Liver (tissue), 9 donors: ENCODE data around the gene TTC28. TPM values are rescaled to one million over a fixed set of nuclear protein-coding genes. Genes with fewer than 3 reads are reported as not detected.

Experiments used
- DNase-seq: peaks from one replicate; pipeline ENCODE4 v3.0.0-alpha.2; 2017; ENCODE audit warnings: low spot score
- H3K27ac ChIP-seq, 2 donors: one replicate each; pipeline ENCODE4 v1.7.0; 2013; ENCODE audit warnings: inconsistent platforms in 2 of 2, low read length in 2 of 2, control low read depth in 1 of 2, low read depth in 1 of 2, mild to moderate bottlenecking in 1 of 2
- H3K27me3 ChIP-seq, 4 donors: one replicate each; pipeline versions ENCODE4 v1.6.1 to v1.7.0; 2013; ENCODE audit warnings: low read length in 3 of 4, inconsistent platforms in 1 of 4, mild to moderate bottlenecking in 1 of 4, moderate library complexity in 1 of 4; ENCODE audit not compliant: control insufficient read depth in 4 of 4, insufficient read depth in 4 of 4
- H3K36me3 ChIP-seq, 4 donors: one replicate each; pipeline versions ENCODE4 v1.6.1 to v1.7.0; 2013; ENCODE audit warnings: low read length in 3 of 4, mild to moderate bottlenecking in 3 of 4, low read depth in 1 of 4, moderate library complexity in 1 of 4; ENCODE audit not compliant: control insufficient read depth in 4 of 4, insufficient read depth in 3 of 4
- H3K4me1 ChIP-seq, 4 donors: one replicate each; pipeline versions ENCODE4 v1.6.1 to v1.7.0; 2013; ENCODE audit warnings: low read length in 3 of 4, mild to moderate bottlenecking in 3 of 4, moderate library complexity in 1 of 4; ENCODE audit not compliant: control insufficient read depth in 4 of 4, insufficient read depth in 4 of 4
- H3K4me3 ChIP-seq, 3 donors: one replicate each; pipeline versions ENCODE4 v1.6.1 to v1.7.0; 2013; ENCODE audit warnings: low read length in 3 of 3, control low read depth in 1 of 3, low read depth in 1 of 3, mild to moderate bottlenecking in 1 of 3
- H3K9ac ChIP-seq, 2 donors: one replicate each; pipeline ENCODE4 v1.7.0; 2013; ENCODE audit warnings: low read length in 2 of 2, mild to moderate bottlenecking in 2 of 2, moderate library complexity in 2 of 2, control low read depth in 1 of 2, low read depth in 1 of 2
- H3K9me3 ChIP-seq, 4 donors: one replicate each; pipeline versions ENCODE4 v1.6.1 to v1.7.0; 2013; ENCODE audit warnings: low read length in 3 of 4; ENCODE audit not compliant: control insufficient read depth in 4 of 4
- EGR1 ChIP-seq, 2 donors: IDR thresholded peaks; 2 replicates each; pipeline ENCODE4 v1.6.1; 2016 to 2018; ENCODE audit warnings: antibody characterized with exemption in 2 of 2, low read depth in 2 of 2
- FOXA1 ChIP-seq: IDR thresholded peaks from 2 replicates; pipeline ENCODE4 v1.6.1; 2016; ENCODE audit warnings: antibody characterized with exemption
- FOXA2 ChIP-seq: IDR thresholded peaks from 2 replicates; pipeline ENCODE4 v1.6.1; 2016; ENCODE audit warnings: antibody characterized with exemption
- GABPA ChIP-seq, 2 donors: IDR thresholded peaks in 1 of 2; conservative IDR thresholded peaks in 1 of 2; 2 replicates each; pipeline ENCODE4 v1.6.1; 2016; ENCODE audit warnings: antibody characterized with exemption in 2 of 2, mild to moderate bottlenecking in 1 of 2, moderate library complexity in 1 of 2
- HNF4A ChIP-seq, 2 donors: conservative IDR thresholded peaks; 2 replicates each; pipeline ENCODE4 v1.6.1; 2016; ENCODE audit warnings: antibody characterized with exemption in 2 of 2, mild to moderate bottlenecking in 2 of 2
- HNF4G ChIP-seq: IDR thresholded peaks from 2 replicates; pipeline ENCODE4 v1.6.1; 2016; ENCODE audit warnings: antibody characterized with exemption
- JUND ChIP-seq, 2 donors: IDR thresholded peaks; 2 replicates each; pipeline ENCODE4 v1.6.1; 2016; ENCODE audit warnings: antibody characterized with exemption in 2 of 2
- NR2F2 ChIP-seq: IDR thresholded peaks from 2 replicates; pipeline ENCODE4 v1.6.1; 2016; ENCODE audit warnings: antibody characterized with exemption
- RAD21 ChIP-seq, 2 donors: IDR thresholded peaks; 2 replicates each; pipeline ENCODE4 v1.6.1; 2016; ENCODE audit warnings: antibody characterized with exemption in 2 of 2, mild to moderate bottlenecking in 2 of 2
- RXRA ChIP-seq, 2 donors: IDR thresholded peaks; 2 replicates each; pipeline ENCODE4 v1.6.1; 2017 to 2018; ENCODE audit warnings: antibody characterized with exemption in 2 of 2, mild to moderate bottlenecking in 1 of 2
- SP1 ChIP-seq: IDR thresholded peaks from 2 replicates; pipeline ENCODE4 v1.6.1; 2018; ENCODE audit warnings: antibody characterized with exemption, mild to moderate bottlenecking
- TAF1 ChIP-seq: conservative IDR thresholded peaks from 2 replicates; pipeline ENCODE4 v1.6.1; 2016; ENCODE audit warnings: antibody characterized with exemption, mild to moderate bottlenecking
- YY1 ChIP-seq: IDR thresholded peaks from 2 replicates; pipeline ENCODE4 v1.6.1; 2016; ENCODE audit warnings: antibody characterized with exemption, mild to moderate bottlenecking
- ZBTB33 ChIP-seq: IDR thresholded peaks from 2 replicates; pipeline ENCODE4 v1.6.1; 2016; ENCODE audit warnings: antibody characterized with exemption
- WGBS: extraction: QIAGEN DNeasy Blood & Tissue Kit; methylation state at CpG from one replicate; pipeline ENCODE4 v1.1.7; 2013; 5-methylcytosine and 5-hydroxymethylcytosine counted together
- polyA plus RNA-seq, 2 donors: library from polyadenylated mRNA; stranded (reverse) in 1 of 2; unstranded in 1 of 2; fragments of 200-250 nt in 1 of 2; fragments of >200 nt in 1 of 2; fragmentation: Nextera tagmentation in 1 of 2; extraction: Ambion mirVana in 1 of 2; gene quantifications; one replicate each; pipeline versions ENCODE4 v1.2.1 to v1.2.3, GENCODE V29; 2013 to 2015
- total RNA-seq, 2 donors: library from RNA; depleted of rRNA; stranded (reverse); fragments of >200 nt; gene quantifications; one replicate each; pipeline ENCODE4 v1.2.3, GENCODE V29; 2014
- TF ChIP-seq, protein P1 (sequence below): fragments of 150-350 bp; IDR thresholded peaks from 2 replicates; pipeline ENCODE4 v1.5.1; 2017; ENCODE audit warnings: improper control_type of control experiment, low read depth, low read length; ENCODE audit not compliant: missing input control
- TF ChIP-seq, protein P2 (sequence below): IDR thresholded peaks from 2 replicates; pipeline ENCODE4 v1.6.1; 2016; ENCODE audit warnings: antibody characterized with exemption
- TF ChIP-seq, protein P3 (sequence below): IDR thresholded peaks from 2 replicates; pipeline ENCODE4 v1.6.1; 2016; ENCODE audit warnings: antibody characterized with exemption
- TF ChIP-seq, protein P4 (sequence below): IDR thresholded peaks from 2 replicates; pipeline ENCODE4 v1.6.1; 2016; ENCODE audit warnings: antibody characterized with exemption, mild to moderate bottlenecking
- donor health status: healthy.
- donor health status: healthy.
- donor health status: healthy.
- donor health status: healthy.
- donor health status: healthy.

The TTC28 gene
- total and polyA plus RNA-seq, 4 donors: 4.2 to 19.4 (median 5.9) TPM

- WGBS: 27% methylated on average over 8 of the region's 8 CpGs
- TF ChIP-seq, protein P1, sequence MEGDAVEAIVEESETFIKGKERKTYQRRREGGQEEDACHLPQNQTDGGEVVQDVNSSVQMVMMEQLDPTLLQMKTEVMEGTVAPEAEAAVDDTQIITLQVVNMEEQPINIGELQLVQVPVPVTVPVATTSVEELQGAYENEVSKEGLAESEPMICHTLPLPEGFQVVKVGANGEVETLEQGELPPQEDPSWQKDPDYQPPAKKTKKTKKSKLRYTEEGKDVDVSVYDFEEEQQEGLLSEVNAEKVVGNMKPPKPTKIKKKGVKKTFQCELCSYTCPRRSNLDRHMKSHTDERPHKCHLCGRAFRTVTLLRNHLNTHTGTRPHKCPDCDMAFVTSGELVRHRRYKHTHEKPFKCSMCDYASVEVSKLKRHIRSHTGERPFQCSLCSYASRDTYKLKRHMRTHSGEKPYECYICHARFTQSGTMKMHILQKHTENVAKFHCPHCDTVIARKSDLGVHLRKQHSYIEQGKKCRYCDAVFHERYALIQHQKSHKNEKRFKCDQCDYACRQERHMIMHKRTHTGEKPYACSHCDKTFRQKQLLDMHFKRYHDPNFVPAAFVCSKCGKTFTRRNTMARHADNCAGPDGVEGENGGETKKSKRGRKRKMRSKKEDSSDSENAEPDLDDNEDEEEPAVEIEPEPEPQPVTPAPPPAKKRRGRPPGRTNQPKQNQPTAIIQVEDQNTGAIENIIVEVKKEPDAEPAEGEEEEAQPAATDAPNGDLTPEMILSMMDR: no peak
- TF ChIP-seq YY1: peak; percentile 56
- TF ChIP-seq NR2F2: peak; percentile 44
- TF ChIP-seq FOXA2: no peak
- TF ChIP-seq, protein P2, sequence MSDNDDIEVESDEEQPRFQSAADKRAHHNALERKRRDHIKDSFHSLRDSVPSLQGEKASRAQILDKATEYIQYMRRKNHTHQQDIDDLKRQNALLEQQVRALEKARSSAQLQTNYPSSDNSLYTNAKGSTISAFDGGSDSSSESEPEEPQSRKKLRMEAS: peak; percentile 43
- TF ChIP-seq, protein P3, sequence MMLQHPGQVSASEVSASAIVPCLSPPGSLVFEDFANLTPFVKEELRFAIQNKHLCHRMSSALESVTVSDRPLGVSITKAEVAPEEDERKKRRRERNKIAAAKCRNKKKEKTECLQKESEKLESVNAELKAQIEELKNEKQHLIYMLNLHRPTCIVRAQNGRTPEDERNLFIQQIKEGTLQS: peak; percentile 10
- TF ChIP-seq HNF4A (conservative IDR thresholded peaks at IDR 0.05): peak; percentile 67 to 72
- TF ChIP-seq GABPA (IDR thresholded peaks at IDR 0.05 in 1 of 2, conservative IDR thresholded peaks at IDR 0.05 in 1 of 2): no peak
- TF ChIP-seq, protein P4, sequence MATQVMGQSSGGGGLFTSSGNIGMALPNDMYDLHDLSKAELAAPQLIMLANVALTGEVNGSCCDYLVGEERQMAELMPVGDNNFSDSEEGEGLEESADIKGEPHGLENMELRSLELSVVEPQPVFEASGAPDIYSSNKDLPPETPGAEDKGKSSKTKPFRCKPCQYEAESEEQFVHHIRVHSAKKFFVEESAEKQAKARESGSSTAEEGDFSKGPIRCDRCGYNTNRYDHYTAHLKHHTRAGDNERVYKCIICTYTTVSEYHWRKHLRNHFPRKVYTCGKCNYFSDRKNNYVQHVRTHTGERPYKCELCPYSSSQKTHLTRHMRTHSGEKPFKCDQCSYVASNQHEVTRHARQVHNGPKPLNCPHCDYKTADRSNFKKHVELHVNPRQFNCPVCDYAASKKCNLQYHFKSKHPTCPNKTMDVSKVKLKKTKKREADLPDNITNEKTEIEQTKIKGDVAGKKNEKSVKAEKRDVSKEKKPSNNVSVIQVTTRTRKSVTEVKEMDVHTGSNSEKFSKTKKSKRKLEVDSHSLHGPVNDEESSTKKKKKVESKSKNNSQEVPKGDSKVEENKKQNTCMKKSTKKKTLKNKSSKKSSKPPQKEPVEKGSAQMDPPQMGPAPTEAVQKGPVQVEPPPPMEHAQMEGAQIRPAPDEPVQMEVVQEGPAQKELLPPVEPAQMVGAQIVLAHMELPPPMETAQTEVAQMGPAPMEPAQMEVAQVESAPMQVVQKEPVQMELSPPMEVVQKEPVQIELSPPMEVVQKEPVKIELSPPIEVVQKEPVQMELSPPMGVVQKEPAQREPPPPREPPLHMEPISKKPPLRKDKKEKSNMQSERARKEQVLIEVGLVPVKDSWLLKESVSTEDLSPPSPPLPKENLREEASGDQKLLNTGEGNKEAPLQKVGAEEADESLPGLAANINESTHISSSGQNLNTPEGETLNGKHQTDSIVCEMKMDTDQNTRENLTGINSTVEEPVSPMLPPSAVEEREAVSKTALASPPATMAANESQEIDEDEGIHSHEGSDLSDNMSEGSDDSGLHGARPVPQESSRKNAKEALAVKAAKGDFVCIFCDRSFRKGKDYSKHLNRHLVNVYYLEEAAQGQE: peak; percentile 43
- TF ChIP-seq ZBTB33: peak; percentile 48
- peak; percentile 30 to 51 for TF ChIP-seq RAD21 (IDR thresholded peaks at IDR 0.05)
- no peak for TF ChIP-seq FOXA1
- TF ChIP-seq TAF1: peak; percentile 59
- TF ChIP-seq EGR1 (IDR thresholded peaks at IDR 0.05; ENCODE audit: low read depth in 2 of 2): no peak
- peak; percentile 93 to 97 for TF ChIP-seq RXRA (IDR thresholded peaks at IDR 0.05)
- TF ChIP-seq HNF4G: peak; percentile 40
- peak; percentile 84 for TF ChIP-seq SP1
- peak; percentile 61 to 62 for TF ChIP-seq JUND (IDR thresholded peaks at IDR 0.05)
- no peaks in the 10 kb centered on the region for H3K27me3 ChIP-seq
- peak overlapping the region; percentile 83 to 90 for H3K27ac ChIP-seq
- no peaks in the 10 kb centered on the region for H3K9me3 ChIP-seq
- H3K36me3 ChIP-seq: no peaks in the 10 kb centered on the region
- H3K9ac ChIP-seq: peak overlapping the region in 1 of 2 donors; percentile 52
- peaks cover 4 to 48% (median 43%) of the 10 kb centered on the region in 4 donors for H3K4me1 ChIP-seq
- H3K4me3 ChIP-seq: no peak overlapping the region
- DNase-seq: no peak
Observed at GRCh38 chr22:27959335-27960090, 720.1 kb downstream of the TTC28 start.
